GM12878 (cell line): ENCODE measurements around the gene ADGRG2. TPM values are rescaled to one million over a fixed set of nuclear protein-coding genes. Genes with fewer than 3 reads are reported as not detected.
A peak's percentile ranks its signal among the peaks of the same experiment; 100 is the strongest.

Experiments used
- ATAC-seq: fragments of 200-7000 bp; cut with Tn5 transposase; 3 replicates; pipeline ENCODE4 v1.9.1; 2020; ENCODE audit warnings: mild to moderate bottlenecking, moderate library complexity
- BruUV-seq: library from RNA; stranded (reverse); fragments of 400-500 nt; replicated peaks from 2 replicates; lab custom pipeline; 2021; lab: Mats Ljungman, UMichigan
- CTCF ChIA-PET: fragments of 300-600 bp; sonication (Branson Sonifier 250); formaldehyde crosslinking; extraction: SDS; loops from one replicate; lab custom pipeline; 2021; ENCODE audit warnings: inconsistent platforms; lab: Yijun Ruan, JAX
- POLR2A ChIA-PET: fragments of 350-600 bp; formaldehyde crosslinking; extraction: SDS; loops from one replicate; lab custom pipeline; 2021; ENCODE audit warnings: inconsistent platforms; lab: Charles Lee
- RAD21 ChIA-PET: fragments of 300-600 bp; sonication (Branson Sonifier 250); formaldehyde crosslinking; loops from one replicate; lab custom pipeline; 2023; ENCODE audit warnings: antibody characterized with exemption; ENCODE audit not compliant: unreplicated experiment; lab: Charles Lee
- SMC1A ChIA-PET: fragments of 300-600 bp; sonication (Branson Sonifier 250); formaldehyde crosslinking; loops from one replicate; lab custom pipeline; 2023; ENCODE audit not compliant: unreplicated experiment, uncharacterized antibody; lab: Charles Lee
- DNase-seq: peaks from one replicate; pipeline ENCODE4 v3.0.0-alpha.2; 2011; ENCODE audit warnings: low read depth, low spot score
- FAIRE-seq: peaks from 3 replicates; lab custom pipeline; 2011; peaks lifted over from hg19 to GRCh38; lab: Jason Lieb, UNC
- H2AFZ ChIP-seq: 2 replicates; pipeline ENCODE4 v1.6.0; 2011; ENCODE audit warnings: low read depth, low read length, control low read depth; ENCODE audit not compliant: control insufficient read depth
- H3K27ac ChIP-seq: 2 replicates; pipeline ENCODE4 v1.5.1; 2011; ENCODE audit warnings: control low read depth; ENCODE audit not compliant: control insufficient read depth, insufficient read depth
- H3K27me3 ChIP-seq, 2 experiments: replicated peaks in 1 of 2; 2 replicates each; pipeline versions ENCODE4 v1.6.0 to v1.6.1; 2011; ENCODE audit warnings: low read length in 1 of 2; ENCODE audit not compliant: control insufficient read depth in 2 of 2, insufficient read depth in 2 of 2
- H3K36me3 ChIP-seq, 2 experiments: 2 replicates each; pipeline ENCODE4 v1.5.1; 2011; ENCODE audit warnings: low read length in 1 of 2; ENCODE audit not compliant: control insufficient read depth in 2 of 2, insufficient read depth in 2 of 2
- H3K4me1 ChIP-seq: 2 replicates; pipeline ENCODE4 v1.6.1; 2011; ENCODE audit warnings: mild to moderate bottlenecking, low read length, moderate library complexity, mixed read lengths; ENCODE audit not compliant: control insufficient read depth, insufficient read depth
- H3K4me2 ChIP-seq: 2 replicates; pipeline ENCODE4 v1.6.0; 2011; ENCODE audit warnings: control low read depth; ENCODE audit not compliant: control insufficient read depth, insufficient read depth
- H3K4me3 ChIP-seq: fragments of 200-600 bp; sonication (generic); 2 replicates; pipeline ENCODE4 v1.5.1; 2016
- H3K79me2 ChIP-seq: 2 replicates; pipeline ENCODE4 v1.6.0; 2011; ENCODE audit warnings: low read length; ENCODE audit not compliant: control insufficient read depth, insufficient read depth
- H3K9ac ChIP-seq: 2 replicates; pipeline ENCODE4 v1.8.0; 2011; ENCODE audit warnings: low read length, control low read depth, mixed read lengths; ENCODE audit not compliant: control insufficient read depth, insufficient read depth
- H3K9me3 ChIP-seq: replicated peaks from 3 replicates; pipeline ENCODE4 v1.5.1; 2011; ENCODE audit warnings: mild to moderate bottlenecking, low read length; ENCODE audit not compliant: control insufficient read depth, insufficient read depth
- H4K20me1 ChIP-seq: 2 replicates; pipeline ENCODE4 v1.6.0; 2011; ENCODE audit not compliant: control insufficient read depth, insufficient read depth
- CBX5 ChIP-seq: sonication (generic); IDR thresholded peaks from 2 replicates; pipeline ENCODE4 v1.6.1; 2016; ENCODE audit warnings: low read depth, moderate library complexity, mild to moderate bottlenecking, inconsistent platforms
- EZH2 ChIP-seq: IDR thresholded peaks from 2 replicates; pipeline ENCODE4 v1.6.1; 2012; ENCODE audit warnings: low read depth, mild to moderate bottlenecking, control low read depth, inconsistent platforms, low read length, borderline replicate concordance; ENCODE audit not compliant: control insufficient read depth
- FOS ChIP-seq: IDR thresholded peaks from 3 replicates; pipeline ENCODE4 v1.6.1; 2011; ENCODE audit warnings: borderline replicate concordance; ENCODE audit not compliant: insufficient read length; ENCODE audit errors: extremely low read depth
- HDAC6 ChIP-seq: fragments of 200-600 bp; sonication (generic); IDR thresholded peaks from one replicate; pipeline ENCODE4 v1.8.0; 2017; ENCODE audit warnings: antibody characterized with exemption; ENCODE audit not compliant: unreplicated experiment
- NFYB ChIP-seq: IDR thresholded peaks from 2 replicates; pipeline ENCODE4 v1.6.1; 2011; ENCODE audit warnings: low read depth, mild to moderate bottlenecking, low read length, improper control_type of control experiment, moderate library complexity; ENCODE audit not compliant: insufficient read depth
- PRDM15 ChIP-seq: fragments of 450-650 bp; formaldehyde crosslinking; IDR thresholded peaks from 2 replicates; pipeline ENCODE4 v1.4.0; 2020; ENCODE audit warnings: mild to moderate bottlenecking, moderate library complexity
- SMAD5 ChIP-seq: IDR thresholded peaks from 2 replicates; pipeline ENCODE4 v1.6.1; 2016; ENCODE audit warnings: antibody characterized with exemption, low read depth
- STAT1 ChIP-seq: fragments of 450-650 bp; conservative IDR thresholded peaks from 2 replicates; pipeline ENCODE4 v1.6.1; 2014; ENCODE audit warnings: antibody characterized with exemption, mild to moderate bottlenecking
- SUPT20H ChIP-seq: IDR thresholded peaks from 2 replicates; pipeline ENCODE4 v1.6.1; 2011; ENCODE audit warnings: low read depth, mild to moderate bottlenecking, low read length, moderate library complexity, borderline replicate concordance; ENCODE audit not compliant: control insufficient read depth
- USF1 ChIP-seq: IDR thresholded peaks from 2 replicates; pipeline ENCODE4 v1.6.1; 2011; ENCODE audit warnings: borderline replicate concordance, low read depth, mild to moderate bottlenecking, moderate library complexity, mixed read lengths, low read length; ENCODE audit not compliant: insufficient read depth; ENCODE audit errors: extremely low read length
- WGBS: methylation state at CpG from one replicate; pipeline ENCODE4 v1.1.6; 2016; ENCODE audit warnings: low lambda C conversion rate; ENCODE audit not compliant: insufficient replicate concordance, insufficient coverage; ENCODE audit errors: missing lambda C conversion rate; 5-methylcytosine and 5-hydroxymethylcytosine counted together
- in situ Hi-C: fragments of 300-500 bp; cut with MboI; formaldehyde crosslinking; loops from 9 replicates; pipeline ENCODE4 v1.14.3; 2018; ENCODE audit warnings: mixed read lengths
- intact Hi-C: fragments of 100-400 bp; cut with micrococcal nuclease; formaldehyde crosslinking; loops from one replicate; pipeline ENCODE4 v1.14.2; 2022; ENCODE audit not compliant: unreplicated experiment
- polyA plus RNA-seq, 11 experiments: library from polyadenylated mRNA; depleted of rRNA in 4 of 11; unstranded in 6 of 11; stranded (reverse) in 5 of 11; fragments of >200 nt; fragmentation: Nextera tagmentation in 4 of 11; fragmentation: Illumina TruSeq in 1 of 11; extraction: Ambion mirVana in 4 of 11; extraction: Trizol in 1 of 11; gene quantifications; 1 replicate in 1 of 11; 2 replicates in 10 of 11; pipeline versions ENCODE4 v1.2.1 to v1.2.3, GENCODE V29; 2011 to 2016; ENCODE audit warnings: inconsistent platforms in 2 of 11, missing spikeins in 2 of 11, low read depth in 1 of 11
- total RNA-seq, 4 experiments: library from RNA; depleted of rRNA in 3 of 4; stranded (reverse); fragments of >200 nt in 3 of 4; fragmentation: Illumina TruSeq in 1 of 4; extraction: Trizol in 1 of 4; gene quantifications; 2 replicates each; pipeline versions ENCODE4 v1.2.1 to v1.2.3, GENCODE V29; 2013 to 2021
- TF ChIP-seq, protein P1 (sequence below): fragments of 450-650 bp; IDR thresholded peaks from 2 replicates; pipeline ENCODE4 v1.6.1; 2016; ENCODE audit warnings: mild to moderate bottlenecking

The ADGRG2 gene
- total and polyA plus RNA-seq, 10 of the 15 experiments (the other 5 are each of a cell fraction or from before 2014, with no cell fraction given): 0.02 to 0.29 (median 0.05) TPM; not detected in 5

DNA sequence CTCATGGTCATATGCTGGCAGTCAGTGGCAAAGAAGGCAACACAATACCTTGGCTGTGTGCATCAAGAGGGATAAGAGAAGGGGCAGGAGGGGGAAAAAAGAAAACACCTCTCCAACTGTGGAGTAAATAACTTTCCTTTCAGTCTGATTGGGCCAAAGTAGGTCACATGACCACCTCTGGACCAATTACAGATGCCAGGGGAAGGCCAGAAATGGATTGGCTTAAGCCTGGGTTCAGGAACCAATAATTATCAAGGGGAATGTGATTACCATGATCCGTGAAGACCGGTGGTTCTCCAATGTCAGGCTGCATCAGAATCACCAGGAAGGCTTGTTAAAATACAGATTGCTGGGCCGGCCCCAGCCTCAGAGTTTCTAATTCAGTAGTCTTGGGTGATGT, 7.4 kb upstream of the ADGRG2 start:
- in situ Hi-C loops (no loop called here), intact Hi-C loops (no loop called here)
- DNase-seq: no peak
- 92% methylated on average over 3 of the region's 3 CpGs for WGBS
- POLR2A ChIA-PET: no interaction called here
- no peak overlapping the region for H3K27ac ChIP-seq
- H3K36me3 ChIP-seq: no peaks in the 10 kb centered on the region
- no peaks in the 10 kb centered on the region for H4K20me1 ChIP-seq
- CTCF ChIA-PET: no interaction called here
- no TSS peak for BruUV-seq
- no peak for ATAC-seq
- no peak for FAIRE-seq
- SMC1A ChIA-PET: no interaction called here
- H3K4me2 ChIP-seq: no peak overlapping the region
- H3K4me3 ChIP-seq: no peak overlapping the region
- 0 out of 2 replicates have a peak, but pooled peaks have one; percentile 48 for TF ChIP-seq NFYB
- no peak for TF ChIP-seq SUPT20H
- TF ChIP-seq, all 136 proteins: peak for 1
- H3K27me3 ChIP-seq: no peaks in the 10 kb centered on the region; a peak in 1 of 4 replicates
- RAD21 ChIA-PET: no interaction called here
- no peak overlapping the region for H3K9ac ChIP-seq
- no peaks in the 10 kb centered on the region for H3K4me1 ChIP-seq
- H3K9me3 ChIP-seq: no peaks in the 10 kb centered on the region; the same call in 2 of the 3 replicates
- no peak overlapping the region for H2AFZ ChIP-seq
- no peaks in the 10 kb centered on the region for H3K79me2 ChIP-seq

GRCh38 chrX:19127649-19128168, 5.4 kb upstream of the ADGRG2 start:
- SMC1A ChIA-PET: no interaction called here
- TF ChIP-seq STAT1 (no peak), SMAD5 (no peak), PRDM15 (CRISPR knock-in tag) (no peak), HDAC6 (no peak), USF1 (no peak), CBX5 (no peak), FOS (no peak), EZH2 (no peak)
- TF ChIP-seq, protein P1, sequence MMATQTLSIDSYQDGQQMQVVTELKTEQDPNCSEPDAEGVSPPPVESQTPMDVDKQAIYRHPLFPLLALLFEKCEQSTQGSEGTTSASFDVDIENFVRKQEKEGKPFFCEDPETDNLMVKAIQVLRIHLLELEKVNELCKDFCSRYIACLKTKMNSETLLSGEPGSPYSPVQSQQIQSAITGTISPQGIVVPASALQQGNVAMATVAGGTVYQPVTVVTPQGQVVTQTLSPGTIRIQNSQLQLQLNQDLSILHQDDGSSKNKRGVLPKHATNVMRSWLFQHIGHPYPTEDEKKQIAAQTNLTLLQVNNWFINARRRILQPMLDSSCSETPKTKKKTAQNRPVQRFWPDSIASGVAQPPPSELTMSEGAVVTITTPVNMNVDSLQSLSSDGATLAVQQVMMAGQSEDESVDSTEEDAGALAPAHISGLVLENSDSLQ: no peak

More at GRCh38 chrX:19127649-19128168, 5.4 kb upstream of the ADGRG2 start:
- H3K9me3 ChIP-seq: no peaks in the 10 kb centered on the region; the same call in 2 of the 3 replicates
- no peak for FAIRE-seq
- H3K4me1 ChIP-seq: no peaks in the 10 kb centered on the region
- in situ Hi-C loops (no loop called here), intact Hi-C loops (no loop called here)
- no peaks in the 10 kb centered on the region; a peak in 1 of 4 replicates for H3K27me3 ChIP-seq
- H3K9ac ChIP-seq: no peak overlapping the region
- WGBS: 3% methylated on average over 5 of the region's 5 CpGs
- no peak overlapping the region for H3K4me3 ChIP-seq
- no TSS peak for BruUV-seq
- no peak overlapping the region for H2AFZ ChIP-seq
- ChIA-PET POLR2A (no interaction called here), CTCF (no interaction called here), RAD21 (no interaction called here)
- H3K36me3 ChIP-seq: no peaks in the 10 kb centered on the region
- no peak overlapping the region for H3K4me2 ChIP-seq
- ATAC-seq: 0 out of 3 replicates have a peak, but pooled peaks have one; percentile 19
- DNase-seq: no peak
- H4K20me1 ChIP-seq: no peaks in the 10 kb centered on the region
- H3K27ac ChIP-seq: no peak overlapping the region
- no peaks in the 10 kb centered on the region for H3K79me2 ChIP-seq
